DMS 273 treated with DMSO at 0.1 percent for 48 hours (cell line): ENCODE measurements around the gene IRAK2.
"Not testable (repeated sequence)": the region's sequence is repeated elsewhere in the genome, so short reads cannot be mapped to it uniquely, and the experiment has no call there.

ENCODE experiments used
- DNase-seq: peaks from one replicate; lab custom pipeline; 2025; lab: John Stamatoyannopoulos, UW

The IRAK2 gene

GRCh38 chr3:10160346-10160745, 4.4 kb upstream of the IRAK2 start:
- DNase-seq, result no peak

- DNase-seq, result no peak
These were observed 3.8 kb upstream of the IRAK2 start for GRCh38 chr3:10160925-10161324.

GRCh38 chr3:10162185-10162584, 2.5 kb upstream of the IRAK2 start:
- no peak for DNase-seq

DNA sequence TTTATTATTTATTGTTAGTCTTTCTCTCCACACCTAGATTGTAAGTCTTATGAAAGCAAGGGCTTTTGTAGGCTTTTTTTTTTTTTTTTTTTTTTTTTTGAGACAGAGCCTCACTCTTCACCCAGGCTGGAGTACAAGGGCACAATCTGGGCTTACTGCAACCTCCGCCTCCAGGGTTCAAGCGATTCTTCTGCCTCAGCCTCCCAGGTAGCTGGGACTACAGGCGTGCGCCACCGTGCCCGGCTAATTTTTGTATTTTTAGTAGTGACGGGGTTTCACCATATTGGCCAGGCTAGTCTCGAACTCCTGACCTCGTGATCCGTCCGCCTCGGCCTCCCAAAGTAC, 546 bp upstream of the IRAK2 start:
- not testable (repeated sequence) for DNase-seq

DNA sequence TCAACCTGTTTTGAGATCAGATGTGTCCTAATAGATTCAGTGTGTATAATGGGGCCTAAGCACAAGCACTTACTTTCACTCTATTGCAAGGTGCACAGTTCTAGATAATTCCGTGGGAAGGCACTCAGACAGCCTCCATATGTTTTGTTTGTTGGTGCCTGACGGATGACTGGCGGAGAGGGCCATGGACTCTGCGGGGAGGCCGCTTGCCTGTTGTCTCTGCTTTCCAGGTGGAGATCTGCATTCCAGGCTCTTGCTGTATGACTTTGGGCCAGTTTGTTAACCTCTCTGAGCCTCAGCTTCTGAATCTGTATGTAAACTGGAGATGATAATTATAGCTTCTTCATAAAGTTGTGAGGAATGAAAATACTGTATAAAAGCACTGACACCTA, 1.5 kb downstream of the IRAK2 start:
- no peak for DNase-seq

- no peak for DNase-seq
These were observed 4.3 kb downstream of the IRAK2 start for GRCh38 chr3:10169000-10169496.

GRCh38 chr3:10170915-10171478, 6.3 kb downstream of the IRAK2 start:
- no peak for DNase-seq

DNA sequence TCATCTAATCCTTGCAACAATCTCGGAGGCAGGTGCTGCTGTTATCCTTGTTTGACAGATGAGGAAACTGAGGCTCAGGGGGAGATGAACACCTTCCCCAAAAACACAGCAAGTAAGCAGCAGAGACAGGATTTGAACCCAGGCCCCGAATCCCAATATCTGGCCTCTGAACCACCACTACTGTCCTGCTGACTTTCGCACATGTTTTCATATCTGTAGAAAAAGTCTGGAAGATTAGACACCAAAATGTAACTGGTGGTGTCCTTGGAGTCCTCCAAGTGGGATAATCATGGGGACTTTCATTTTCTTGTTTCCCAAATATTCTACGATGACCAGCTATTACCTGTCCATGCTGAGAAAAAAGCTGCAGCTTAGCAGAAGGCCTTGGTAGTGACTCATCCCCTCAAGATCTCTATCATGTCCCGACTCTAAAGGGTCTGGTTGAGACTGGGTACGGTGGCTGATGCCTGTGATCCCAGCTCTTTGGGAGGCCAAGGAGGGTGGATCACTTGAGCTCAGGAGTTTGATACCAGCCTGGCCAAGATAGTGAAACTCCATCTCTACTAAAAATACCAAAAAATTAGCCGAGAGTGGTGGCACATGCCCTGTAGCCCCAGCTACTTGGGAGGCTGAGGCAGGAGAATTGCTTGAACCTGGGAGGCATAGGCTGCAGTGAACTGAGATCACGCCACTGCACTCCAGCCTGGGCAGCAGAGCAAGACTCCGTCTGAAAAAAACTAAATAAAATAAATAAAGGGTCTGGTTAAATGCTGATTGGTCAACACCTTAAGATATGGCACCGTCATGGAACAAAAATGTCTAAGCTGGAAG, 8.6 kb downstream of the IRAK2 start:
- DNase-seq, result no peak

- DNase-seq, result no peak
These were observed 9.3 kb downstream of the IRAK2 start for GRCh38 chr3:10173926-10174435.

DNA sequence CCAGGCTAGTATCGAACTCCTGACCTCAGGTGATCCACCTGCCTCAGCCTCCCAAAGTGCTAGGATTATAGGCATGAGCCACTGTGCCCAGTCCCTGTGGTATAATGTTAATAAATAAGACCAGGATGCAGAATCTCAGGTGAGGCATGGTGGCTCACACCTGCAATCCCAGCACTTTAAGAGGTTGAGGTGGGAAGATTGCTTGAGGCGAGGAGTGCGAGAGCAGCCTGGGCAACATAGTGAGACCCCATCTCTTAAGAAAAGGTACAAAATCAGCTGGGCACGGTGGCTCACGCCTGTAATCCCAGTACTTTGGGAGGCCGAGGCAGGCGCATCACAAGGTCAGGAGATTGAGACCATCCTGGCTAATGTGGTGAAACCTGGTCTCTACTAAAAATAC, 10.6 kb downstream of the IRAK2 start:
- not testable (repeated sequence) for DNase-seq

DNA sequence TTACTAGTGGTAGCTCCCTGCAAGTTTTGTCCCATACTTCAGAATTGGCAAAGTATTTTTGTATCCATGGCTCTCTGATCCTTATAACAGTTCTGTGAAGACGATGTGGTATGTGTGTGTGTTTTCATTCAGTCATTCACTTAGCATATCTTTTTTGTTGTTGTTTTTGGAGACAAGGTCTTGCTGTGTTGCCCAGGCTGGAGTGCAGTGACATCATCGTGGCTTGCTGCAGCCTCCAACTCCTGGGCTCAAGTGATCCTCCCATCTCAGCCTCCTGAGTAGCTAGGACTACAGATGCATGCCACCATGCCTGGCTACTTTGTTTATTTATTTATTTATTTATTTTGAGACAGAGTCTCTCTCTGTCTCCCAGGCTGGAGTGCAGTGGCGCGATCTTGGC, 11.4 kb downstream of the IRAK2 start:
- not testable (repeated sequence) for DNase-seq

DNA sequence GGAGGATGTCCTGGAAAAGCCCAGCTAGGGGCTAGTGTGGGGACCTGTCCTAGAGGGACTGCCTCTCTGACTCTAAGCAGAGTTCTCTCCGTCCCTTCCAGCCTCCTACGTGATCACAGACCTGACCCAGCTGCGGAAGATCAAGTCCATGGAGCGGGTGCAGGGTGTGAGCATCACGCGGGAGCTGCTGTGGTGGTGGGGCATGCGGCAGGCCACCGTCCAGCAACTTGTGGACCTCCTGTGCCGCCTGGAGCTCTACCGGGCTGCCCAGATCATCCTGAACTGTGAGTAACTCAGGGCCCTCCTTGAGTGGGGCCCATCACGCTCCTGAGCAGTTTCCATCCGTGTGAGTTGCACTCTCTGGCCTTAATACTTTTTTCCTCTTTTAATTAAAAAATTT, 13.0 kb downstream of the IRAK2 start:
- DNase-seq, result no peak

- no peak for DNase-seq
These were observed 14.2 kb downstream of the IRAK2 start for GRCh38 chr3:10178892-10179291.

GRCh38 chr3:10180289-10180688, 15.6 kb downstream of the IRAK2 start:
- no peak for DNase-seq

DNA sequence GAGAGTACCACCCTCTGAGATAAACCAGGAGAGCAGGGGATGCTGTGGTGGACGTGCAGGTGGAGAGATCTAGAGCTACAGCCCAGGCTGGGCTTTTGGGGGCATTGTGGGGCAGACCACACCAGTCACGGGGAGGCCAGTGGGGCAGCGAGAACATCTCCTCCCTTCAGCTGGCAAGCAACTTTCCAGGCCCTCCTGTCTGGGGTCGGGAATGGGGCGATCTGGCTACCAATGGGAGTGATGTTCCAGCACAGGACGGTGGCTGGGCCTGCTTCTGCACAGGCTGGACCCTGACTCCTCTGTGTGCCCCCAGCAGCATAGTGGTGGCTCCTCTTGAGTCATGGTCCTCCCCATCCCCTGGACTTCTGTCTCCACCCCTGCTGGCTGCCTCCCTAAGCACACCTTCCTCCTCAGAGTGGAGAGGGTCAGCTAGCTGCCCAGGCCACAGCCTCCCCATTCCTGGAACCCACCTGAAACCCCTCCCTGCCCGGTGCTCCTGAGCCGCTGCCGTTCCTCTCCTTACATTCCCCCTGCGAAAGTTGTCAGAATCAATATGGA, 16.1 kb downstream of the IRAK2 start:
- no peak for DNase-seq

DNA sequence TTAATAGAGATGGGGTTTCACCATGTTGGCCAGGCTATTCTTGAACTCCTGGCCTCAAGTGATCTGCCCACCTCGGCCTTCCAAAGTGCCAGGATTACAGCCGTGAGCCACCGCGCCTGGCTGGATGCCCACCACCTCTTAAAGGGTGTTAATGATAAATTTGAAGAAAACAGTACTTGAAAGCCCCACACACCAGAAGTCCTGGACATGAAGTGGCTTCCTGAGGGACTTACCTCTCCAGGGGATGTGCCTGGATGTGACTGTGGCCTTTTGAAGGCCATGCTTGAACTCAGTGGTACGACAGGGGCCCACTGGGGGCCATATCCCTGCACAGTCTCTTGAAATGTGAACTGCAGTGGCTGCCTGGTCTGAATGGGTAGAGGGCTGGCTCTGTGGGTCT, 18.2 kb downstream of the IRAK2 start:
- DNase-seq, result no peak

- no peak for DNase-seq
These were observed 19.5 kb downstream of the IRAK2 start for GRCh38 chr3:10184250-10184649.

DNA sequence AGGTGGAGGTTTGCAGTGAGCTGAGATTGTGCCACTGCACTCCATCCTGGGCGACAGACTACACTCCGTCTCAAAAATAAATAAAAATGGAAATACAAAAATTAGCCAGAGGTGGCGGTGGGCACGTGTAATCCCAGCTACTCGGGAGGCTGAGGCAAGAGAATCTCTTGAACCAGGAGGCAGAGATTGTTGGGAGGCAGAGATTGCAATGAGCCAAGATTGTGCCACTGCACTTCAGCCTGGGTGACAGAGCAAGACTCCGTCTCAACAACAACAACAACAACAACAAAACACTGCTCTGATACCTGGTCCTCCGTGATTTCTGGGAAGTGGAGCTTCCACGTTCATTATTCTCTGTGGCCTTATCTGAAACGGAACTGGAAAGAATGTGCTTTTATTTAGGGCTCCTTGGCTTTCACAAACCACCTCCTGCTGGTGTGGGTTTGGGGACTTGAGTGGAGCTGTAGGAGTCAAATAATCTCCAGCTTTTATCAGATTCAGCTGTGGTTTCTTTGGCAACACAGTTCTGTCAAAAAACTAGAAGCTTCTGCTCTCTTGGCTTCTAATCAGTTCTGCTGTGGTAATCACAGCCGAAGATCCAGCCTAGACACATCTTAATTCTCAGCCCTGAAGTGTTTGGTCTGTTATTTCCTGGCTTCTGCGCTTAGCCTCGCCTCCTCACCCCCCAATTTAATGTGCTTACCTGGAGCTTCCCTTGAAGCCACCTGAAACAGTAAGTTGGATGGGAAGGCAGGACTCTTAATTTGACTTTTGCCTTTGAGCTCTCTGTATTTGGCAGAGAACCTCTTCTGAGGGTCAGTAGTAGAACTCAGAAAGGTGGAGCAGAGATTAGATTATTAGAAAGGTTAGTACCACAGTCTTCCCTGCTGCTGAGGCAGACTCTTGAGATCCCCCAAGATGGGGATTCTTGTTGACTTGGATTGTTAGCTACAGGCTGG, 21.4 kb downstream of the IRAK2 start:
- DNase-seq, result no peak

- no peak for DNase-seq
These were observed 22.7 kb downstream of the IRAK2 start for GRCh38 chr3:10187290-10187876.

- DNase-seq, result no peak
These were observed 23.2 kb downstream of the IRAK2 start for GRCh38 chr3:10187944-10188343.

DNA sequence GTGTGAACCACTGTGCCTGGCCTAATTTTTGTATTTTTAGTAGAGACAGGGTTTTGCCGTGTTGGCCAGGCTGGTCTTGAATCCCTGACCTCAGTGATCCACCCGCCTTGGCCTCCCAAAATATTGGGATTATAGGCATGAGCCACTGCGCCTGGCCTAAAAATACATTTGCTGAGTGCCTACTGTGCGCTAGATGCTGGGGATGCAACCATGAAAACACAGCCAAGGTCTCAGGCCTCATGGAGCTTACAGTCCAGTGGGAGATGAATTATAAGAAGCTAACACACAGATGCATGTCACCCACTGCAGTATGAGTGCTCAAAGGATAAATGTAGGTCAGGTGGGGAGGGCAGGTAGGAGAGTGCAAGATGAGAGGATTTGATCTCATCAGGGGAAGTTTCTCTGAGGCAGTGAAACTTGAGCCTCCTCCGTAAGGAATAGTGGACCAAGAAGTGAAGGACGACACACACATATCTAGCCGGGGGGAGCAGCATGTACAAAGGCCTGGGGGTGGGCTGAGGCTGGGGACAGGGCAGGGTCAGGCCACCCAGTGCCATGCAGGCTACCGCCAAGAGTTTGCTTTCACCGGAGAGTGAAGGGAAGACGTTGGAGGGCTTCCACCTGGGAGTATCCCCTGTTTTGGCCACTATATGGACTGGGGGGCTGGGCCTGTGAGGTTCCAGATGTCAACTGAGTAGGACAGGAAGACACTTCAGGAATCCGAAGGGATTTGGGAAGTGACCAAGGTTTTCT, 24.3 kb downstream of the IRAK2 start:
- no peak for DNase-seq
